ENCODE measurements around the gene FRMD3.

Gene FRMD3

GRCh38 chr9:83430681-83431080 is 107.5 kb downstream of the FRMD3 start:
- no peak for DNase-seq (ENCODE audit: extremely low read depth, insufficient read length)
- Histone ChIP-seq H3K36me3 (ENCODE audit: control insufficient read depth, insufficient read depth, low read length) (no peaks in the 10 kb centered on the region), H3K27me3 (replicated peaks; ENCODE audit: control insufficient read depth, insufficient read depth, low read length) (no peaks in the 10 kb centered on the region), H3K4me3 (replicated peaks; ENCODE audit: low read depth, low read length) (no peak overlapping the region)
- TF ChIP-seq, protein P1, sequence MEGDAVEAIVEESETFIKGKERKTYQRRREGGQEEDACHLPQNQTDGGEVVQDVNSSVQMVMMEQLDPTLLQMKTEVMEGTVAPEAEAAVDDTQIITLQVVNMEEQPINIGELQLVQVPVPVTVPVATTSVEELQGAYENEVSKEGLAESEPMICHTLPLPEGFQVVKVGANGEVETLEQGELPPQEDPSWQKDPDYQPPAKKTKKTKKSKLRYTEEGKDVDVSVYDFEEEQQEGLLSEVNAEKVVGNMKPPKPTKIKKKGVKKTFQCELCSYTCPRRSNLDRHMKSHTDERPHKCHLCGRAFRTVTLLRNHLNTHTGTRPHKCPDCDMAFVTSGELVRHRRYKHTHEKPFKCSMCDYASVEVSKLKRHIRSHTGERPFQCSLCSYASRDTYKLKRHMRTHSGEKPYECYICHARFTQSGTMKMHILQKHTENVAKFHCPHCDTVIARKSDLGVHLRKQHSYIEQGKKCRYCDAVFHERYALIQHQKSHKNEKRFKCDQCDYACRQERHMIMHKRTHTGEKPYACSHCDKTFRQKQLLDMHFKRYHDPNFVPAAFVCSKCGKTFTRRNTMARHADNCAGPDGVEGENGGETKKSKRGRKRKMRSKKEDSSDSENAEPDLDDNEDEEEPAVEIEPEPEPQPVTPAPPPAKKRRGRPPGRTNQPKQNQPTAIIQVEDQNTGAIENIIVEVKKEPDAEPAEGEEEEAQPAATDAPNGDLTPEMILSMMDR (IDR thresholded peaks at IDR 0.05; ENCODE audit: insufficient read depth, low read length, poor library complexity, severe bottlenecking), result no peak

DNA sequence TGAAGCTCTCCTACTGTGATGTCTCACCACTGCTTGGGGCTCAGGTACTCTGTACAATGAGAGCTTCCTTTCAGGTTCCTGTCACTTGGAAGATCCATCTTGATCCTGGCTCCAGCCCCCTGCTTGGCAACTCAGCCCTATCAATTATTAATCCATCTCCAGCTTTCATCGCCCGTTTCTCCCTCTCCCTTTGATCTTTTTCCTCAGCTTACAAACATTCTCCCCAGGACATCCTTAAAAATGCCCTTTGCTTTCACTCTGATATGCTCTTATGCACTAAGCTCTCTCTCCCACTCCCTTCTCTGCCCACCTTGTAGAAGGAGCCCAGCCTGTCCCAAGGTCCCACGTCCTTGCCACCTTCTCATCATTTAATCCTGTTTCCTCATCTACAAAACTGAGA is 109.0 kb downstream of the FRMD3 start:
- Histone ChIP-seq H3K27me3 (replicated peaks; ENCODE audit: control insufficient read depth, insufficient read depth, low read length) (no peaks in the 10 kb centered on the region), H3K36me3 (ENCODE audit: control insufficient read depth, insufficient read depth, low read length) (no peaks in the 10 kb centered on the region), H3K4me3 (replicated peaks; ENCODE audit: low read depth, low read length) (no peak overlapping the region)
- TF ChIP-seq, protein P1 (IDR thresholded peaks at IDR 0.05; ENCODE audit: insufficient read depth, low read length, poor library complexity, severe bottlenecking), result no peak
- no peak for DNase-seq (ENCODE audit: extremely low read depth, insufficient read length)

DNA sequence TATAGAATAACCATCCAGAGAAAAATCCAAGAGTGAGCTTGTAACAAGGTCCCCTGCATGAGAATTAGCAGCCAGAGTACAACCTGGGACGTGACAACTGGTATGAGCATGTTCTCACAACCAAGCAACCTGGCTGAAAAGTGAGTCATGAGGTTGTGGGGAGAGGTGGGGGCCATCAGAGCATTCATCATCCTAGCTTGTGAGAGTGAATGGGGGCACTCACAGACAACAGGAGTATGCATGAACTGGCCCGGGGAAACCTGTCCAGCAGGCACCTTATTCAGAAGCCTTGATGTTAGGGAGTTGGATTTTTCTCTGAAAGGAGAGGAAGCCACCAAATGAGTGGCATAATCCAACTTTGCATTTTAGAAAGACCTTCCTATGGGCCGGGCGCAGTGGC is 113.0 kb downstream of the FRMD3 start:
- no peaks in the 10 kb centered on the region for H3K27me3 ChIP-seq (replicated peaks; ENCODE audit: control insufficient read depth, insufficient read depth, low read length)
- H3K4me3 ChIP-seq (replicated peaks; ENCODE audit: low read depth, low read length), result no peak overlapping the region
- H3K36me3 ChIP-seq (ENCODE audit: control insufficient read depth, insufficient read depth, low read length), result no peaks in the 10 kb centered on the region
- DNase-seq (ENCODE audit: extremely low read depth, insufficient read length), result no peak
- TF ChIP-seq, protein P1 (IDR thresholded peaks at IDR 0.05; ENCODE audit: insufficient read depth, low read length, poor library complexity, severe bottlenecking), result no peak

DNA sequence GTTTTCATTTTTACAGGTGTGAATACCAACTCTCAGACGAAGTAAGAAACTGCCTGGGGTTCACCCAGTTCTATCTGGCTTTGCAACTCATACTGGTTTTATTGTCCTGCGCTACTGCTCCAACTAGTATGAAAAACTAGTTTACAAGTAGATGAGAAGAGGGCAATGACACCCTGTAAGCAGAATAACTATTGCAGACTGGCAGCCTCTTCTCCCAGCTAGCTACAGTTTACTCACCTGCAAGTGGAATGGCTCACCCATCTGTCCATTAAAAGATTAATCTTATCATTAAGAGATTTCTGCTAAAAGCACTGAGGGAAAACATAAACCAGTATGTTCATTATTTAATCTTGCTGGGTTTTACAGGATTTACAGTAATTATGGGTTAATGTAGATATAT is 113.4 kb downstream of the FRMD3 start:
- Histone ChIP-seq H3K27me3 (replicated peaks; ENCODE audit: control insufficient read depth, insufficient read depth, low read length) (no peaks in the 10 kb centered on the region), H3K36me3 (ENCODE audit: control insufficient read depth, insufficient read depth, low read length) (no peaks in the 10 kb centered on the region), H3K4me3 (replicated peaks; ENCODE audit: low read depth, low read length) (no peak overlapping the region)
- DNase-seq (ENCODE audit: extremely low read depth, insufficient read length), result no peak
- TF ChIP-seq, protein P1 (IDR thresholded peaks at IDR 0.05; ENCODE audit: insufficient read depth, low read length, poor library complexity, severe bottlenecking), result no peak

DNA sequence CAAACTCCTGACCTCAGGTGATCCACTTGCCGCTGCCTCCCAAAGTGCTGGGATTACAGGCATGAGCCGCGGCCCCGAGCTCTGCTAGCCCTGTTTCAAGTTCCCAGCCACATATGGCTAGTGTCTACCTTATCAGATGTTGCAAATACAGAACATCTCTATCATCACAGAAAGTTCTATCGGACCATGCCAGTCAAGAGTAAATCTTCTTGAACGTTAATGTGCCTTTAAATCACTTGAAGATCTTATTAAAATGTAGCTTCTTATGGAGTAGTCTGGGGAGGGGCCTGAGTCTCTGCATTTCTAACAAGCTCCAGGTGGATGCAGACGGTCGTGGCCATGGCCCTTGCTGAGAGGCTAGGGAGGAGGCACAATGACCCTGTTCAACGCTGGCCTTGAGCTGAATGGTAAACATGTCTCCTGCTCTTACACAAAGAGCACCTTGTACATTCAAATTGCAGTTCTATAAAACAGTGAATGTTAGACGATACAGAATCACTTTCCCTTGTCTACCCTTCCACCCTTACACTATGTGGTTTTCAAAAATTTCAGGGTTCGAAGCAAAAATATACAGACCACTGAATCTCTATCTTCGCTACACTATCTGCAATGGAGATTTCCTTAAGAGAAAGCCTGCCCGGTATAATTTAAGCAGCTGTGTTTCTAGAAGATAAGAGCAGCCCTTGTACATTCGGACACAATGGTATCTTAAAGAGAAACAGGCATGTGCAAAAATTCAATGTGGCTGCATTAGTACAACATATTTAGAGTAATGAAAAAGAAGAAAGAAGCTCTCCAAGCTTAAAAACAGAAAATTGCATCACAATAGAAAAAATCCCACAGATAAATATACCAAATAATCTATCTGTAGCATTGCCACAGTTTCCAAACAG is 114.1 kb downstream of the FRMD3 start:
- TF ChIP-seq, protein P1 (IDR thresholded peaks at IDR 0.05; ENCODE audit: insufficient read depth, low read length, poor library complexity, severe bottlenecking), result no peak
- no peak for DNase-seq (ENCODE audit: extremely low read depth, insufficient read length)

More for the DNA sequence above, 114.1 kb downstream of the FRMD3 start:
- Histone ChIP-seq H3K27me3 (replicated peaks; ENCODE audit: control insufficient read depth, insufficient read depth, low read length) (no peaks in the 10 kb centered on the region; the same call in 1 of the 2 replicates), H3K4me3 (replicated peaks; ENCODE audit: low read depth, low read length) (no peak overlapping the region), H3K36me3 (ENCODE audit: control insufficient read depth, insufficient read depth, low read length) (no peaks in the 10 kb centered on the region)

Data from GM06990 (cell line).